ENCODE results near the gene PKP1.

- TF ChIP-seq, protein P1, sequence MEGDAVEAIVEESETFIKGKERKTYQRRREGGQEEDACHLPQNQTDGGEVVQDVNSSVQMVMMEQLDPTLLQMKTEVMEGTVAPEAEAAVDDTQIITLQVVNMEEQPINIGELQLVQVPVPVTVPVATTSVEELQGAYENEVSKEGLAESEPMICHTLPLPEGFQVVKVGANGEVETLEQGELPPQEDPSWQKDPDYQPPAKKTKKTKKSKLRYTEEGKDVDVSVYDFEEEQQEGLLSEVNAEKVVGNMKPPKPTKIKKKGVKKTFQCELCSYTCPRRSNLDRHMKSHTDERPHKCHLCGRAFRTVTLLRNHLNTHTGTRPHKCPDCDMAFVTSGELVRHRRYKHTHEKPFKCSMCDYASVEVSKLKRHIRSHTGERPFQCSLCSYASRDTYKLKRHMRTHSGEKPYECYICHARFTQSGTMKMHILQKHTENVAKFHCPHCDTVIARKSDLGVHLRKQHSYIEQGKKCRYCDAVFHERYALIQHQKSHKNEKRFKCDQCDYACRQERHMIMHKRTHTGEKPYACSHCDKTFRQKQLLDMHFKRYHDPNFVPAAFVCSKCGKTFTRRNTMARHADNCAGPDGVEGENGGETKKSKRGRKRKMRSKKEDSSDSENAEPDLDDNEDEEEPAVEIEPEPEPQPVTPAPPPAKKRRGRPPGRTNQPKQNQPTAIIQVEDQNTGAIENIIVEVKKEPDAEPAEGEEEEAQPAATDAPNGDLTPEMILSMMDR (IDR thresholded peaks at IDR 0.05; ENCODE audit: low read length), result no peak
- TF ChIP-seq EZH2 (IDR thresholded peaks at IDR 0.05; ENCODE audit: borderline replicate concordance, low read length), result no peak
Observed at GRCh38 chr1:201329286-201329685, 46.0 kb downstream of the PKP1 start.
